Nephron progenitor cell (in vitro differentiated cells): Measurements from ENCODE around the gene EPN2.

ENCODE experiments used
- DNase-seq: peaks from one replicate; pipeline ENCODE4 v3.0.0; 2021
- H3K27ac Mint-ChIP-seq: 2 replicates; pipeline ENCODE4 v1.8.0; 2021; ENCODE audit warnings: mild to moderate bottlenecking, moderate library complexity, mixed read lengths
- H3K27me3 Mint-ChIP-seq: 2 replicates; pipeline ENCODE4 v1.8.0; 2021; ENCODE audit warnings: mild to moderate bottlenecking, low read depth, mixed read lengths; ENCODE audit not compliant: poor library complexity
- H3K36me3 Mint-ChIP-seq: 2 replicates; pipeline ENCODE4 v1.8.0; 2021; ENCODE audit warnings: low read depth, mixed read lengths
- H3K4me1 Mint-ChIP-seq: 2 replicates; pipeline ENCODE4 v1.8.0; 2021; ENCODE audit warnings: mixed read lengths
- H3K4me3 Mint-ChIP-seq: 2 replicates; pipeline ENCODE4 v1.8.0; 2021; ENCODE audit warnings: mild to moderate bottlenecking, moderate library complexity, mixed read lengths
- H3K9me3 Mint-ChIP-seq: 2 replicates; pipeline ENCODE4 v1.8.0; 2021; ENCODE audit warnings: mild to moderate bottlenecking, moderate library complexity, mixed read lengths
- CTCF ChIP-seq: fragments of 200-600 bp; sonication (generic); IDR thresholded peaks from 2 replicates; pipeline ENCODE4 v1.5.0; 2021; ENCODE audit warnings: antibody characterized with exemption

The EPN2 gene

DNA sequence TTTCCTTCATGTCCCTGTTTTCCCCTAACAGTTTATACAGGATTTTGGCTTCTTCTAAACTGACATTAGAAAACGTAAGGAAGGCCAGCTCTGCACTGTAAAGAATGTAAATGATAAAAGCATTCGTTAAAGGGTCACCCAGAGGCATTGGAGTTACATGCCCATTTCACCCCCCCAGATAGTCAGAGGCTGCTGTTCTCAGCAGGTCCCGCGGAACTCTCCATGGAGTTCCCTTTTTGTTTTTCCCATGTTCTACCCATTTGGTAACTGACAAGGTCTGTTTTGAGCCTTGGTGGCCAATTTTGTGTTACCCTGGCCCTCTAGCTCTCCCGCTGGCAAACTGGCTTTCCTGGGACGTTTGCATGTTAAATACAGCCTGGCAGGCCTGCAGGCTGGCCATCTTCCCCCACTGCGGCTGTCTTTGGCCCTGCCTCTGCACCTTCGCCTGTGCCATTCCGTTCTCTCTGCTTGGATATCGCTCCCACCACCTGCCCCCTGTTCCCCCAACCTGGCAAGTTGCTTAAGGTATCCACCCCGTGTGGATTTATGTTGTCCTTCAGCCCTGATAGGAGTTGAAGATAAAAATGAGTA lies 49.7 kb downstream of the EPN2 start:
- Mint-ChIP-seq H3K36me3 (peaks cover 40% of the 10 kb centered on the region), H3K27ac (no peak overlapping the region), H3K9me3 (no peaks in the 10 kb centered on the region), H3K27me3 (peaks cover 4% of the 10 kb centered on the region), H3K4me1 (peaks cover 85% of the 10 kb centered on the region), H3K4me3 (no peak overlapping the region)
- DNase-seq = no peak
- no peak for TF ChIP-seq CTCF

GRCh38 chr17:19287651-19288050 lies 50.5 kb downstream of the EPN2 start:
- DNase-seq = no peak
- H3K4me1 Mint-ChIP-seq = peaks cover 90% of the 10 kb centered on the region
- H3K9me3 Mint-ChIP-seq = no peaks in the 10 kb centered on the region
- H3K27ac Mint-ChIP-seq = peak overlapping the region; percentile 3
- H3K36me3 Mint-ChIP-seq = peaks cover 34% of the 10 kb centered on the region
- no peak overlapping the region for H3K4me3 Mint-ChIP-seq
- TF ChIP-seq CTCF = no peak
- H3K27me3 Mint-ChIP-seq = peaks cover 6% of the 10 kb centered on the region

DNA sequence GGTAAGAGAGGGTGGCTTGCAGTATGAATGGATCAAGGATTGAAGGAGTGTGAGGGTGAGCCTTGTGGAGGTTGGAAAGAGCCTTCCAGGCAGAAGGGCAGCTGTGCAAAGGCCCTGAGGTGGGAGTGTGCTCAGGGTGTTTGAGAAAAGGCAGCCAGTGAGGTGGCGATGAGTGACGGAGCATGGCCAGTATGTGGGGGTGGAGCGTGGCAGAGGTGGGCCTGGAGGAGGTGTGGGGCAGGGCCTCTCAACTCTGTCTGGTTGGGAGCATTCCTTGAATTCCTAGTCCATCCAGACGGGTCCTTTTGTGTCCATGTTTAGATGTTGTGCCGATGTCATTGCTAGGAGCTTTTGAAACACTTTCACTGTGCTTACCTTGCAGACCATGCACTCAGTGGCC lies 51.3 kb downstream of the EPN2 start:
- no peak overlapping the region for H3K4me3 Mint-ChIP-seq
- H3K27ac Mint-ChIP-seq = peak overlapping the region; percentile 1
- peaks cover 27% of the 10 kb centered on the region for H3K36me3 Mint-ChIP-seq
- no peaks in the 10 kb centered on the region for H3K9me3 Mint-ChIP-seq
- peak; percentile 20 for DNase-seq
- TF ChIP-seq CTCF = no peak
- peaks cover 85% of the 10 kb centered on the region for H3K4me1 Mint-ChIP-seq
- H3K27me3 Mint-ChIP-seq = peaks cover 6% of the 10 kb centered on the region

DNA sequence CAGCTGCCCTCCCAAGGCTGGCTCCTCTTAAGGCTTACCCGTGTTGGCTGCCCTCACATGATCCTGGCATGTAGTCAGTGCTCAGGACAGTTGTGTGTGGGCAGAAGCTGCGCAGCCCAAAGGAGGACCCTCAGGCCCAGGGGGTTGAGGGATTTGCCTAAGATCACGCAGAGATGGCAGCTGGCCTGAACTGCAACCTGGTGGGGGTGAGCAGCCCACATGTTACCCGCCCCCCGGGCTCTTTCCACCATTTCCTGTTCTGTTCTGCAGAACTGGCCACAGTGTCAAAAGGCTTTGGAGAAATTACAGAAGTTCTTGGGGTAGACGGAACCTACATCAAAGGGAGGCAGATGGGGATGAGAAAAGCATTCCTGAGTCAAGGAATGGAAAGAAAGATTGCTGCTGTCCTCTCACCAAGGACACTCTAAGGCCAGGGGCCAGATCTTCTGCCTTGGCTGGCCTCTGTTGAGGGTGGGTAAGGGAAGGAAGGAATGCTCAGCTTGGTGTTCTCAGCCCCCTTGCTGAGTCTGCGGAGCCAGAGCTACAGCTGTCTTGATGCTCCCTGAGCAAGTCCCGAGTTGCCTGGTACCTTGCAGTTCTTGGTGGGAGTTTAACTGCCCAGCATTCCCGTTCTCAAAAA lies 53.0 kb downstream of the EPN2 start:
- H3K4me3 Mint-ChIP-seq = no peak overlapping the region
- H3K27ac Mint-ChIP-seq = peak overlapping the region; percentile 75
- no peak for TF ChIP-seq CTCF
- peaks cover 18% of the 10 kb centered on the region for H3K36me3 Mint-ChIP-seq
- H3K4me1 Mint-ChIP-seq = peaks cover 68% of the 10 kb centered on the region
- peaks cover 6% of the 10 kb centered on the region for H3K27me3 Mint-ChIP-seq
- no peaks in the 10 kb centered on the region for H3K9me3 Mint-ChIP-seq
- no peak for DNase-seq

DNA sequence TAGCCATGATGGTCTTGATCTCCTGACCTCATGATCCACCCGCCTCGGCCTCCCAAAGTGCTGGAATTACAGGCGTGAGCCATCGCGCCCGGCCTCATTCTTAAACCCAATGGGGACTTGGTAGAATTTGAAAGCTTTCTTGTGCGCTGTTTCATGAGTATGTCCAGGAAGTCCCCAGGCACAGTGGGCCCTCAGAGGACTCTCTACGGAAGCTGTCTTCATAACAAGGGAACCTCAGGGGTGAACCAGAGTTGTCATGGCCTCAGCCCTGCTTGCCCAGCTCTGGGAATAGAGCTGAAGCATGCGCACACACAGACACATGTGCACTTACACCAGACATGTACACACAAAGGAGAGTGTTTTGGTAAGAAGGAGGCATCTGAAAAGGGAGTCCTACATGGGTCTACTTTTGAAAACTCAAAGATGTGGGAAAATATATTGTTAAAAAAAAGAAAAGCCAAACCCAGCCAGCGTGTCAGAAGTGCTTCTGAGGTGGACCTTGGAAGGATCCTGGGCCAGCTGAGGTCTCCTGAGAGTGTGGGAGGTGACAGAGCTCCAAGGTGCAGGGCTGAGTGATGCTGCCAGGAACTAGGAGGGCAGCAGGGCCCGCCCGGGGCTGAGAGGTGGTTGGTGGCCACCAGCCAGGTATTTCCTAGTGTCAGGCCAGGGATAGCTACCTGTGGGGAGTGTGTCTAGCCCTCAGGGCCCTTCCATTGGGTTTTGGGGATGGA lies 54.6 kb downstream of the EPN2 start:
- Mint-ChIP-seq H3K4me3 (no peak overlapping the region), H3K9me3 (no peaks in the 10 kb centered on the region), H3K36me3 (peaks cover 18% of the 10 kb centered on the region), H3K27ac (peak overlapping the region; percentile 51), H3K27me3 (peaks cover 6% of the 10 kb centered on the region), H3K4me1 (peaks cover 62% of the 10 kb centered on the region)
- no peak for TF ChIP-seq CTCF
- DNase-seq = no peak

DNA sequence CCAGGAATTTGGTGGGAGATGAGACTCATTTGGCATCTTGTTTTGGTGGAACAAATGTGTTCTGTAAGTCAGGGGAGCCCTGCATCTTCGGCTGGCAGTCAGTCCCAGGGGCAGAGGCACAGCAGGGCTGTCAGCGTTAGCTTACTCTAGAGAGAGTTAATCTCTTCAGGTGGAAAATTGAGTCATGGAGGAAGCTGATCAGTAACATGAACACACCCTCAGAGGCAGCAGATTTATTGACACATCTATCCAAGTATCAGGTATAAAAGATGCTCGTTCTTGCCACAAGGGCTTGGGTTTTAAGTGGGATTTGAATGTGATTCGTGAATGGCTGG lies 55.2 kb downstream of the EPN2 start:
- TF ChIP-seq CTCF = no peak
- H3K9me3 Mint-ChIP-seq = no peaks in the 10 kb centered on the region
- H3K27ac Mint-ChIP-seq = peak overlapping the region; percentile 51
- H3K36me3 Mint-ChIP-seq = peaks cover 17% of the 10 kb centered on the region
- peaks cover 62% of the 10 kb centered on the region for H3K4me1 Mint-ChIP-seq
- no peak overlapping the region for H3K4me3 Mint-ChIP-seq
- DNase-seq = no peak
- peaks cover 4% of the 10 kb centered on the region for H3K27me3 Mint-ChIP-seq
